Mucosa of descending colon (tissue), 3 donors: ENCODE data around the gene TEX44. TPM values are rescaled to one million over a fixed set of nuclear protein-coding genes. Genes with fewer than 3 reads are reported as not detected.

Experiments used
- ATAC-seq: fragments of 200-7000 bp; cut with Tn5 transposase; one replicate; pipeline ENCODE4 v1.9.1; 2020; ENCODE audit warnings: mild to moderate bottlenecking, moderate library complexity
- DNase-seq, 3 donors: peaks; one replicate each; pipeline ENCODE4 v3.0.0-alpha.2; 2020
- H3K36me3 ChIP-seq: fragments of 200-600 bp; one replicate; pipeline ENCODE4 v1.8.0; 2021; ENCODE audit warnings: low read depth, mild to moderate bottlenecking
- H3K4me1 ChIP-seq: fragments of 200-600 bp; one replicate; pipeline ENCODE4 v1.8.0; 2021; ENCODE audit warnings: low read depth, mild to moderate bottlenecking
- H3K4me3 ChIP-seq: fragments of 200-600 bp; one replicate; pipeline ENCODE4 v1.8.0; 2021; ENCODE audit warnings: mild to moderate bottlenecking
- H3K9me3 ChIP-seq: fragments of 200-600 bp; one replicate; pipeline ENCODE4 v1.8.0; 2021; ENCODE audit warnings: mild to moderate bottlenecking
- intact Hi-C, 2 donors: fragments of 100-400 bp; cut with DNase I in 1 of 2; cut with micrococcal nuclease in 1 of 2; formaldehyde crosslinking; loops; one replicate each; pipeline versions ENCODE4 v1.11.0 to v1.11.1; 2022; cut with DNase I, micrococcal nuclease
- total RNA-seq, 3 donors: library from RNA; stranded (reverse); fragmentation: NEBNext Ultra II Directional in 2 of 3; extraction: Animal tissue kit (Norgen Biotek cat#: 25700) in 2 of 3; gene quantifications; one replicate each; pipeline versions ENCODE4 v1.2.1 to v1.2.4, GENCODE V29; 2021 to 2023
- TF ChIP-seq, protein P1 (sequence below): fragments of 200-600 bp; IDR thresholded peaks from one replicate; pipeline ENCODE4 v1.8.0; 2022; ENCODE audit warnings: antibody characterized with exemption, mild to moderate bottlenecking
- donor health status: DM: no; HTN: no; CAD: no; lungs with moderate emphysema.
- donor health status: DM: no; HTN: no; CAD: no.
- donor health status: DM: no; HTN: yes; CAD: no.

The TEX44 gene
- total RNA-seq, 3 donors from 2014 or later = not detected

GRCh38 chr2:231612456-231613330 lies 20.0 kb downstream of the TEX44 start:
- Histone ChIP-seq H3K4me3 (no peak overlapping the region), H3K4me1 (peaks cover 40% of the 10 kb centered on the region), H3K9me3 (no peaks in the 10 kb centered on the region), H3K36me3 (peaks cover 3% of the 10 kb centered on the region)
- TF ChIP-seq, protein P1, sequence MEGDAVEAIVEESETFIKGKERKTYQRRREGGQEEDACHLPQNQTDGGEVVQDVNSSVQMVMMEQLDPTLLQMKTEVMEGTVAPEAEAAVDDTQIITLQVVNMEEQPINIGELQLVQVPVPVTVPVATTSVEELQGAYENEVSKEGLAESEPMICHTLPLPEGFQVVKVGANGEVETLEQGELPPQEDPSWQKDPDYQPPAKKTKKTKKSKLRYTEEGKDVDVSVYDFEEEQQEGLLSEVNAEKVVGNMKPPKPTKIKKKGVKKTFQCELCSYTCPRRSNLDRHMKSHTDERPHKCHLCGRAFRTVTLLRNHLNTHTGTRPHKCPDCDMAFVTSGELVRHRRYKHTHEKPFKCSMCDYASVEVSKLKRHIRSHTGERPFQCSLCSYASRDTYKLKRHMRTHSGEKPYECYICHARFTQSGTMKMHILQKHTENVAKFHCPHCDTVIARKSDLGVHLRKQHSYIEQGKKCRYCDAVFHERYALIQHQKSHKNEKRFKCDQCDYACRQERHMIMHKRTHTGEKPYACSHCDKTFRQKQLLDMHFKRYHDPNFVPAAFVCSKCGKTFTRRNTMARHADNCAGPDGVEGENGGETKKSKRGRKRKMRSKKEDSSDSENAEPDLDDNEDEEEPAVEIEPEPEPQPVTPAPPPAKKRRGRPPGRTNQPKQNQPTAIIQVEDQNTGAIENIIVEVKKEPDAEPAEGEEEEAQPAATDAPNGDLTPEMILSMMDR = peak; percentile 96
- intact Hi-C loops = loop anchor here (2.0 to 5.0 kb wide), 3 partner anchors 60 to 98 kb away; no protein-coding TSS in a partner anchor
- DNase-seq = peak; percentile 96
- peak; percentile 70 for ATAC-seq

GRCh38 chr2:231613331-231613662 lies 20.6 kb downstream of the TEX44 start:
- ATAC-seq = peak; percentile 26
- Histone ChIP-seq H3K4me1 (peaks cover 42% of the 10 kb centered on the region), H3K9me3 (no peaks in the 10 kb centered on the region), H3K4me3 (no peak overlapping the region), H3K36me3 (peaks cover 3% of the 10 kb centered on the region)
- TF ChIP-seq, protein P1 = no peak
- intact Hi-C loops = loop anchor here (2.0 to 5.0 kb wide), 3 partner anchors 59 to 98 kb away; no protein-coding TSS in a partner anchor
- peak in 2 of 3 donors; percentile 69 to 75 for DNase-seq

DNA sequence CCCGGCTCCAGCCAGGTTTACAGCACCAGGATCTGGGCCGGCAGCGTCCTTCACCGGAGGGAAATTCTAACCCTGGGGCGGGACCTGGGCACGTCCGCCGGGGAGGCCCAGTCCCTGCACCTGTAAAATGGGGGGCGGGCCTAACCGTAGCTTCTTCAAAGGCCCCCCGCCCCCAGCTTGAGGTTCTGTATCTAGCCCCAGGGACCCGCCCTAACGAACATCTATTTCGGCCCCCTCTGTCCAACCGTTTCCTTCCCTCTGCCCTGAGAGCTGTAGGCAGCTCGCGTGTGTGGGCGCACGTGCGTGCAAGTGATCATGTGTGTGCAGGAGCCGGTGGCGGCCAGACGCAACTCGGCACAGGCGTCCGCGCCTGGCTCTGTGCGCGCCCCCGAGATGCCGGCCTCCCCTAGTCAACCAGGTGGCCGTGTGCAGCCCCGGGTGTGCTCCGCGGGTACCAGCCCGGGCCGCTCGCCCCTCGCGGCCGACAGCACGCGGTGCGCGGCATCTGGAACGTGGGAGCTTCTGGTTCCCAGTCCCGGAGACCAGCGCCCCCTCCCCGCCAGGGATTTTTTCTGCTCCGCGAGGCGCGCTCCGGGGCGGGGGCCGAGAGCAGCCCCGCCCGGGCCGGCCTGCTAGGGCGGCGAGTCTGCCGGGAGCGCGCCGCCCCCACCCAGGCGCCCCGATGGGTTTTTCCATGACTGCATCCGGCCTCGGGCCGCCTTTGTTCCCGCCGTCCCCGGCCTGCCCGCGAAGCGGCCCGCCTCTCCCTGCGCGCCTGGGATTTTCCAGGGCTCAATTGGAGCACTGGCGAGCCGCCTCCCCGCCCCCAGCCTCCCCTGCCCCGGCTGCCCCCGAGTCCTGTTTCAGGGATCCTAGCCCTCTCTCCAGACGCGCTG lies 21.2 kb downstream of the TEX44 start:
- no peaks in the 10 kb centered on the region for H3K9me3 ChIP-seq
- DNase-seq (peak; percentile 88 to 95 (median 92)), ATAC-seq (peak; percentile 73)
- H3K4me1 ChIP-seq = peaks cover 42% of the 10 kb centered on the region
- H3K4me3 ChIP-seq = peak overlapping the region; percentile 22
- TF ChIP-seq, protein P1 = peak; percentile 27
- intact Hi-C loops = loop anchor here (2.0 to 5.0 kb wide), 3 partner anchors 58 to 97 kb away; no protein-coding TSS in a partner anchor
- H3K36me3 ChIP-seq = peaks cover 3% of the 10 kb centered on the region

- H3K4me1 ChIP-seq = peaks cover 42% of the 10 kb centered on the region
- ATAC-seq = no peak
These were observed 21.9 kb downstream of the TEX44 start for GRCh38 chr2:231614559-231615057.

More at GRCh38 chr2:231614559-231615057, 21.9 kb downstream of the TEX44 start:
- DNase-seq = peak in 1 of 3 donors; percentile 64
- Histone ChIP-seq H3K4me3 (peak overlapping the region; percentile 22), H3K36me3 (peaks cover 3% of the 10 kb centered on the region), H3K9me3 (no peaks in the 10 kb centered on the region)
- intact Hi-C loops = loop anchor here in 1 of 2 donors (5.0 kb wide), 1 partner anchor 58 kb away; no protein-coding TSS in a partner anchor
- TF ChIP-seq, protein P1 = no peak
